ENCODE data around the gene DYNLT1. TPM values are rescaled to one million over a fixed set of nuclear protein-coding genes. Genes with fewer than 3 reads are reported as not detected.

DYNLT1 gene
- total and polyA plus RNA-seq, 2 of the 13 experiments (the other 11 are each of a cell fraction or from before 2014, with no cell fraction given), result 108 to 171 TPM

DNA sequence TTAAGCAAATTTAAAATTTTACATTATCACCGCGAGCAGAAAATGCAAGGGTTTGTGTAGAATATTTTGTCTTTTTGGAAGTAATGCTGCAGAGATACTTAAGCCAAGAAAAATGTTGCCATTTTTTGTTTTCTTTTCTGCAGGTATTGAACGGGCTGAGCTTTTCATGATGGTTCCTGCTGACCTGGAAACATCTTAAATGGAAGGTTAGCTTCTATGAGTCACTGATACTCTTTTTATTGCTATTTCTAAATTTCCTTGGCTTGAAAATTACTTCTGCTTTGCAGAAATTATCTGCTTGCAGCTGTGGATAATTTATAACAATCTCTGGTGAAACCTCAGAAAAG, 18.0 kb upstream of the DYNLT1 start:
- Histone ChIP-seq H3K27me3 (ENCODE audit: control insufficient read depth in 1 of 2, insufficient read depth in 2 of 2, low read length in 2 of 2) (peaks cover 15 to 61% of the 10 kb centered on the region in 2 experiments; a peak in 4 of 5 replicates), H3K4me1 (ENCODE audit: insufficient read depth, low read length) (no peaks in the 10 kb centered on the region; the same call in 1 of the 2 replicates), H3K4me3 (replicated peaks in 1 of 3; ENCODE audit: insufficient read depth in 1 of 3, low read depth in 2 of 3, low read length in 3 of 3) (no peak overlapping the region), H3K9me3 (ENCODE audit: low read length) (no peaks in the 10 kb centered on the region), H4K20me1 (ENCODE audit: insufficient read depth, low read length) (no peaks in the 10 kb centered on the region), H3K79me2 (ENCODE audit: insufficient read depth, low read length) (no peaks in the 10 kb centered on the region), H3K27ac (ENCODE audit: extremely low read length, insufficient read depth, low read length) (no peak overlapping the region), H3K36me3 (replicated peaks in 1 of 2; ENCODE audit: control insufficient read depth in 1 of 2, insufficient read depth in 2 of 2, low read length in 2 of 2) (no peaks in the 10 kb centered on the region), H3K4me2 (ENCODE audit: low read depth, low read length) (no peak overlapping the region), H3K9ac (ENCODE audit: insufficient read depth, low read depth, low read length) (no peak overlapping the region), H2AFZ (ENCODE audit: low read length) (no peak overlapping the region)
- no peak for ATAC-seq
- intact Hi-C loops (cut with micrococcal nuclease; ENCODE audit: unreplicated experiment) (no loop called here), in situ Hi-C loops (cut with HindIII; ENCODE audit: extremely low pct_ligation_motif_present, low pct_unique_long_range_greater_than_20kb) (no loop called here)
- WGBS (ENCODE audit: low lambda C conversion rate), result 43% methylated on average over 3 of the region's 3 CpGs
- TF ChIP-seq ZNF644 (CRISPR knock-in tag; IDR thresholded peaks at IDR 0.05; ENCODE audit: low read depth), result no peak
- TF ChIP-seq ATF1 (CRISPR knock-in tag; IDR thresholded peaks at IDR 0.05), result no peak
- ChIA-PET POLR2A (no interaction called here), CTCF (ENCODE audit: low intra/inter-chr PET ratio, low total read pairs) (no interaction called here)
- no peak for FAIRE-seq
- BruUV-seq (replicated peaks), result no TSS peak
- DNase-seq (ENCODE audit: low spot score), result no peak

DNA sequence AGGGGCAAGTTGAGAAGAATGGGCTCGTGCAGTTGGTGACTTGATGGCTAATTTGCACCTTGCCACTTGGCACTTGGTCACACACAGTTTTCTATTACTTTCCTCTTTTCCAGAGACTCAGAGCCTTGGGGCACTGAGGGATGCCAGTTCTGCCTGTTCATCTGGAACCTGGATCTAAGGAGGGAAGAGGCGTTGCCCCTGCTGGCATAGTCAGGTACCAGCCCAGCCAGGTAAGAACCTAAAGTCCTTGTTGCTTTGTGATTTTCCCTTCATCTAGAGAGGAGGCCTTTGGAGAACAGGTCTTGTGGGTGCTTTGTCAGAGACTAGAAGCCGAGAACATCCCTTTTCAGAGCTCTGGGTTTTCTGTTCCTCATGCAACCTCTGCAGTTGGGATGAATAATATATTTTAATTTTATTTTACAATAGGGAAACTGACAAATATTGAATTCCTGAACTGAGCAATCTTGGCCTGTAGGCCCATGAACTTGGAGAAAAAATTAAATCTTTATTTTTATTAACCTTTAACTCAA, 16.7 kb upstream of the DYNLT1 start:
- ATAC-seq (no peak; the same call in 2 of the 3 replicates), FAIRE-seq (no peak), DNase-seq (ENCODE audit: low spot score) (no peak)
- no peaks in the 10 kb centered on the region for H3K79me2 ChIP-seq (ENCODE audit: insufficient read depth, low read length)
- no peaks in the 10 kb centered on the region for H3K9me3 ChIP-seq (ENCODE audit: low read length)
- BruUV-seq (replicated peaks), result no TSS peak
- no peak overlapping the region for H3K4me2 ChIP-seq (ENCODE audit: low read depth, low read length)
- ChIA-PET POLR2A (no interaction called here), CTCF (ENCODE audit: low intra/inter-chr PET ratio, low total read pairs) (interaction anchor here (2.0 kb wide), 1 partner anchor 311 kb away, joined by 9 read pairs; no protein-coding TSS in a partner anchor)
- 32% methylated on average over 3 of the region's 3 CpGs for WGBS (ENCODE audit: low lambda C conversion rate)
- in situ Hi-C loops (cut with HindIII; ENCODE audit: extremely low pct_ligation_motif_present, low pct_unique_long_range_greater_than_20kb), result no loop called here
- H3K4me3 ChIP-seq (replicated peaks in 1 of 3; ENCODE audit: insufficient read depth in 1 of 3, low read depth in 2 of 3, low read length in 3 of 3), result no peak overlapping the region
- H3K27me3 ChIP-seq (ENCODE audit: control insufficient read depth in 1 of 2, insufficient read depth in 2 of 2, low read length in 2 of 2), result peaks cover 10 to 47% of the 10 kb centered on the region in 2 experiments; a peak in 4 of 5 replicates
- H2AFZ ChIP-seq (ENCODE audit: low read length), result no peak overlapping the region
- H3K9ac ChIP-seq (ENCODE audit: insufficient read depth, low read depth, low read length), result no peak overlapping the region
- intact Hi-C loops (cut with micrococcal nuclease; ENCODE audit: unreplicated experiment), result no loop called here
- H4K20me1 ChIP-seq (ENCODE audit: insufficient read depth, low read length), result no peaks in the 10 kb centered on the region
- no peaks in the 10 kb centered on the region for H3K36me3 ChIP-seq (replicated peaks in 1 of 2; ENCODE audit: control insufficient read depth in 1 of 2, insufficient read depth in 2 of 2, low read length in 2 of 2)
- H3K27ac ChIP-seq (ENCODE audit: extremely low read length, insufficient read depth, low read length), result no peak overlapping the region
- peaks cover 11% of the 10 kb centered on the region for H3K4me1 ChIP-seq (ENCODE audit: insufficient read depth, low read length)
- TF ChIP-seq, protein P1, sequence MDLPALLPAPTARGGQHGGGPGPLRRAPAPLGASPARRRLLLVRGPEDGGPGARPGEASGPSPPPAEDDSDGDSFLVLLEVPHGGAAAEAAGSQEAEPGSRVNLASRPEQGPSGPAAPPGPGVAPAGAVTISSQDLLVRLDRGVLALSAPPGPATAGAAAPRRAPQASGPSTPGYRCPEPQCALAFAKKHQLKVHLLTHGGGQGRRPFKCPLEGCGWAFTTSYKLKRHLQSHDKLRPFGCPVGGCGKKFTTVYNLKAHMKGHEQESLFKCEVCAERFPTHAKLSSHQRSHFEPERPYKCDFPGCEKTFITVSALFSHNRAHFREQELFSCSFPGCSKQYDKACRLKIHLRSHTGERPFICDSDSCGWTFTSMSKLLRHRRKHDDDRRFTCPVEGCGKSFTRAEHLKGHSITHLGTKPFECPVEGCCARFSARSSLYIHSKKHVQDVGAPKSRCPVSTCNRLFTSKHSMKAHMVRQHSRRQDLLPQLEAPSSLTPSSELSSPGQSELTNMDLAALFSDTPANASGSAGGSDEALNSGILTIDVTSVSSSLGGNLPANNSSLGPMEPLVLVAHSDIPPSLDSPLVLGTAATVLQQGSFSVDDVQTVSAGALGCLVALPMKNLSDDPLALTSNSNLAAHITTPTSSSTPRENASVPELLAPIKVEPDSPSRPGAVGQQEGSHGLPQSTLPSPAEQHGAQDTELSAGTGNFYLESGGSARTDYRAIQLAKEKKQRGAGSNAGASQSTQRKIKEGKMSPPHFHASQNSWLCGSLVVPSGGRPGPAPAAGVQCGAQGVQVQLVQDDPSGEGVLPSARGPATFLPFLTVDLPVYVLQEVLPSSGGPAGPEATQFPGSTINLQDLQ (CRISPR knock-in tag; IDR thresholded peaks at IDR 0.05), result no peak
- TF ChIP-seq ZMYM3 (CRISPR knock-in tag; IDR thresholded peaks at IDR 0.05) (no peak), ARNT (IDR thresholded peaks at IDR 0.05) (no peak), PHF5A (CRISPR knock-in tag; IDR thresholded peaks at IDR 0.05; ENCODE audit: low read depth, unreplicated experiment) (no peak), FOXK2 (IDR thresholded peaks at IDR 0.05) (no peak), ZSCAN30 (CRISPR knock-in tag; IDR thresholded peaks at IDR 0.05) (no peak), TAF1 (CRISPR knock-in tag; IDR thresholded peaks at IDR 0.05) (no peak)
- TF ChIP-seq, protein P2, sequence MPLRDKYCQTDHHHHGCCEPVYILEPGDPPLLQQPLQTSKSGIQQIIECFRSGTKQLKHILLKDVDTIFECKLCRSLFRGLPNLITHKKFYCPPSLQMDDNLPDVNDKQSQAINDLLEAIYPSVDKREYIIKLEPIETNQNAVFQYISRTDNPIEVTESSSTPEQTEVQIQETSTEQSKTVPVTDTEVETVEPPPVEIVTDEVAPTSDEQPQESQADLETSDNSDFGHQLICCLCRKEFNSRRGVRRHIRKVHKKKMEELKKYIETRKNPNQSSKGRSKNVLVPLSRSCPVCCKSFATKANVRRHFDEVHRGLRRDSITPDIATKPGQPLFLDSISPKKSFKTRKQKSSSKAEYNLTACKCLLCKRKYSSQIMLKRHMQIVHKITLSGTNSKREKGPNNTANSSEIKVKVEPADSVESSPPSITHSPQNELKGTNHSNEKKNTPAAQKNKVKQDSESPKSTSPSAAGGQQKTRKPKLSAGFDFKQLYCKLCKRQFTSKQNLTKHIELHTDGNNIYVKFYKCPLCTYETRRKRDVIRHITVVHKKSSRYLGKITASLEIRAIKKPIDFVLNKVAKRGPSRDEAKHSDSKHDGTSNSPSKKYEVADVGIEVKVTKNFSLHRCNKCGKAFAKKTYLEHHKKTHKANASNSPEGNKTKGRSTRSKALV (CRISPR knock-in tag; IDR thresholded peaks at IDR 0.05), result no peak
- TF ChIP-seq, protein P3, sequence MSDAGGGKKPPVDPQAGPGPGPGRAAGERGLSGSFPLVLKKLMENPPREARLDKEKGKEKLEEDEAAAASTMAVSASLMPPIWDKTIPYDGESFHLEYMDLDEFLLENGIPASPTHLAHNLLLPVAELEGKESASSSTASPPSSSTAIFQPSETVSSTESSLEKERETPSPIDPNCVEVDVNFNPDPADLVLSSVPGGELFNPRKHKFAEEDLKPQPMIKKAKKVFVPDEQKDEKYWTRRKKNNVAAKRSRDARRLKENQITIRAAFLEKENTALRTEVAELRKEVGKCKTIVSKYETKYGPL (CRISPR knock-in tag; IDR thresholded peaks at IDR 0.05), result no peak
